ENCODE data around the gene DHX8.

DNA sequence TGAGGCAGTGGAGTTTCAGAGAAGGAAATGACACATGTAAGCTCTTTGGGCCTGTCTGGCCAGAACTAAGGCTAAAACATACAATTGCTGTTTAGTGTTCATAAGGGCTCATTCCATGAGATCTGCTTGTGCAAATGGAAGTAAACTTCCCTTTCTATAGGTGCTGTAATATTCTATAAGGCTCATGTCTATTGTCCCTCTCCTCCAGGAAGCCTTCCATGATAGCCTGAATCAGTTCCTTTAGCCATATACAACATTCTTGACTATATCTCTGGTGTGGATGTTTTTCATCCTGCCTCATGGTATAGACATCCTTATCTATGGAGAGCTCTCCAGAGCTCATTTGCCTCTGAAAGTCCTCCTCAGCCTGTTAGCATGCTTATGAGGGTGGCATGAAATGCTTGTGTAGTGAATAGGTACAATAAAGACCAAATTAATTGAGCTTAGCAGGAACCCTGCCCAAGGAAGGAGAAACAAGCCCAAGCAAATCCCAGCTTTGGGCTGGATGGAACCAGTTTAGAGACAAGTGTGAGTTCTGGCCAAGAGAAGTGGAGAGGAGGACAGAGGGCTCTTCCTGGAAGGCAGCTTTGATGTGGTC, 64.0 kb downstream of the DHX8 start:
- TF ChIP-seq EP300 (IDR thresholded peaks at IDR 0.05; ENCODE audit: borderline replicate concordance in 1 of 2, low read depth in 1 of 2, low read length in 1 of 2) (no peak), NFIC (IDR thresholded peaks at IDR 0.05; ENCODE audit: borderline replicate concordance) (no peak), GATA2 (CRISPR knock-in tag; IDR thresholded peaks at IDR 0.05) (no peak), SIN3A (IDR thresholded peaks at IDR 0.05; ENCODE audit: borderline replicate concordance, low read depth, low read length) (no peak), TAF1 (IDR thresholded peaks at IDR 0.05; ENCODE audit: borderline replicate concordance, low read depth, low read length) (no peak)
- TF ChIP-seq, protein P1, sequence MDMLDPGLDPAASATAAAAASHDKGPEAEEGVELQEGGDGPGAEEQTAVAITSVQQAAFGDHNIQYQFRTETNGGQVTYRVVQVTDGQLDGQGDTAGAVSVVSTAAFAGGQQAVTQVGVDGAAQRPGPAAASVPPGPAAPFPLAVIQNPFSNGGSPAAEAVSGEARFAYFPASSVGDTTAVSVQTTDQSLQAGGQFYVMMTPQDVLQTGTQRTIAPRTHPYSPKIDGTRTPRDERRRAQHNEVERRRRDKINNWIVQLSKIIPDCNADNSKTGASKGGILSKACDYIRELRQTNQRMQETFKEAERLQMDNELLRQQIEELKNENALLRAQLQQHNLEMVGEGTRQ (IDR thresholded peaks at IDR 0.05; ENCODE audit: borderline replicate concordance, low read depth, low read length), result no peak
- TF ChIP-seq, protein P2, sequence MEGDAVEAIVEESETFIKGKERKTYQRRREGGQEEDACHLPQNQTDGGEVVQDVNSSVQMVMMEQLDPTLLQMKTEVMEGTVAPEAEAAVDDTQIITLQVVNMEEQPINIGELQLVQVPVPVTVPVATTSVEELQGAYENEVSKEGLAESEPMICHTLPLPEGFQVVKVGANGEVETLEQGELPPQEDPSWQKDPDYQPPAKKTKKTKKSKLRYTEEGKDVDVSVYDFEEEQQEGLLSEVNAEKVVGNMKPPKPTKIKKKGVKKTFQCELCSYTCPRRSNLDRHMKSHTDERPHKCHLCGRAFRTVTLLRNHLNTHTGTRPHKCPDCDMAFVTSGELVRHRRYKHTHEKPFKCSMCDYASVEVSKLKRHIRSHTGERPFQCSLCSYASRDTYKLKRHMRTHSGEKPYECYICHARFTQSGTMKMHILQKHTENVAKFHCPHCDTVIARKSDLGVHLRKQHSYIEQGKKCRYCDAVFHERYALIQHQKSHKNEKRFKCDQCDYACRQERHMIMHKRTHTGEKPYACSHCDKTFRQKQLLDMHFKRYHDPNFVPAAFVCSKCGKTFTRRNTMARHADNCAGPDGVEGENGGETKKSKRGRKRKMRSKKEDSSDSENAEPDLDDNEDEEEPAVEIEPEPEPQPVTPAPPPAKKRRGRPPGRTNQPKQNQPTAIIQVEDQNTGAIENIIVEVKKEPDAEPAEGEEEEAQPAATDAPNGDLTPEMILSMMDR (IDR thresholded peaks at IDR 0.05), result no peak

All from SK-N-SH (cell line).